H1 (cell line): ENCODE results near the gene BPIFA2. TPM values are rescaled to one million over a fixed set of nuclear protein-coding genes. Genes with fewer than 3 reads are reported as not detected.

Experiments used
- CTCF ChIA-PET: fragments of 300-600 bp; sonication (Branson Sonifier 250); formaldehyde crosslinking; loops from one replicate; lab custom pipeline; 2021; ENCODE audit not compliant: partially characterized antibody; lab: Charles Lee
- POLR2A ChIA-PET: fragments of 300-600 bp; sonication (Branson Sonifier 250); formaldehyde crosslinking; loops from one replicate; lab custom pipeline; 2021; ENCODE audit warnings: inconsistent platforms; ENCODE audit not compliant: partially characterized antibody; lab: Charles Lee
- DNase-seq, 2 experiments: peaks; one replicate each; pipeline versions ENCODE4 v3.0.0 to v3.0.0-alpha.2; 2010 to 2022; ENCODE audit warnings: low spot score in 2 of 2, low read depth in 1 of 2, mixed read lengths in 1 of 2
- FAIRE-seq: peaks from 2 replicates; lab custom pipeline; 2011; peaks lifted over from hg19 to GRCh38; lab: Jason Lieb, UNC
- H2AFZ ChIP-seq: 2 replicates; pipeline ENCODE4 v1.8.1; 2012; ENCODE audit warnings: low read length, inconsistent platforms
- H2AK5ac ChIP-seq: 2 replicates; pipeline ENCODE4 v1.6.1; 2013; ENCODE audit warnings: low read depth, low read length
- H2BK120ac ChIP-seq: replicated peaks from 2 replicates; pipeline ENCODE3; 2013; ENCODE audit warnings: low read depth, low read length, inconsistent platforms
- H2BK12ac ChIP-seq: 2 replicates; pipeline ENCODE4 v1.6.1; 2013; ENCODE audit warnings: low read depth, low read length
- H2BK15ac ChIP-seq: 2 replicates; pipeline ENCODE4 v1.6.1; 2013; ENCODE audit warnings: low read length
- H2BK20ac ChIP-seq: 2 replicates; pipeline ENCODE4 v1.6.1; 2013; ENCODE audit warnings: low read length
- H2BK5ac ChIP-seq: 2 replicates; pipeline ENCODE4 v1.6.1; 2013; ENCODE audit warnings: low read depth, low read length
- H3K14ac ChIP-seq: 2 replicates; pipeline ENCODE4 v1.6.1; 2013; ENCODE audit warnings: inconsistent platforms; ENCODE audit not compliant: insufficient read length
- H3K18ac ChIP-seq: 2 replicates; pipeline ENCODE4 v1.6.1; 2013; ENCODE audit warnings: low read length; ENCODE audit errors: extremely low read depth
- H3K23ac ChIP-seq: 2 replicates; pipeline ENCODE4 v1.6.1; 2013; ENCODE audit warnings: inconsistent platforms; ENCODE audit not compliant: insufficient read length
- H3K23me2 ChIP-seq: 2 replicates; pipeline ENCODE4 v1.6.1; 2013; ENCODE audit warnings: low read depth, low read length
- H3K27ac ChIP-seq: 2 replicates; pipeline ENCODE4 v1.6.1; 2011; ENCODE audit warnings: low read depth, low read length, inconsistent platforms
- H3K27me3 ChIP-seq, 4 experiments: replicated peaks in 1 of 4; 1 replicate in 1 of 4; 2 replicates in 3 of 4; pipeline versions ENCODE4 v1.6.1 to v1.8.1; 2011 to 2013; ENCODE audit warnings: low read length in 3 of 4, mild to moderate bottlenecking in 3 of 4, inconsistent platforms in 2 of 4, mixed read lengths in 2 of 4, moderate library complexity in 1 of 4; ENCODE audit not compliant: control insufficient read depth in 3 of 4, insufficient read depth in 3 of 4; ENCODE audit errors: extremely low read depth in 1 of 4
- H3K36me3 ChIP-seq, 4 experiments: 2 replicates each; pipeline versions ENCODE4 v1.6.1 to v1.8.1; 2011 to 2013; ENCODE audit warnings: mild to moderate bottlenecking in 4 of 4, low read length in 3 of 4, moderate library complexity in 2 of 4, control low read depth in 1 of 4, inconsistent platforms in 1 of 4; ENCODE audit not compliant: insufficient read depth in 4 of 4, control insufficient read depth in 2 of 4
- H3K4ac ChIP-seq: replicated peaks from 2 replicates; pipeline ENCODE3; 2013; ENCODE audit warnings: low read length, low read depth, mixed read lengths, inconsistent platforms; ENCODE audit not compliant: insufficient read length
- H3K4me1 ChIP-seq, 4 experiments: replicated peaks in 1 of 4; 1 replicate in 1 of 4; 2 replicates in 3 of 4; pipeline versions ENCODE4 v1.6.1 to v1.8.1; 2011 to 2013; ENCODE audit warnings: low read length in 3 of 4, inconsistent platforms in 2 of 4, mixed read lengths in 1 of 4; ENCODE audit not compliant: insufficient read depth in 4 of 4, control insufficient read depth in 3 of 4
- H3K4me2 ChIP-seq, 2 experiments: 2 replicates each; pipeline versions ENCODE4 v1.6.1 to v1.8.1; 2011 to 2013; ENCODE audit warnings: low read depth in 2 of 2, low read length in 2 of 2, control low read depth in 1 of 2, inconsistent platforms in 1 of 2, mild to moderate bottlenecking in 1 of 2; ENCODE audit not compliant: insufficient read depth in 1 of 2
- H3K4me3 ChIP-seq, 4 experiments: fragments of 200-600, 300-600 bp in 1 of 4; sonication (generic), shearing (Covaris generic), sonication (Bioruptor Twin) in 1 of 4; 2 replicates each; pipeline versions ENCODE4 v1.5.1 to v1.8.1; 2011 to 2016; ENCODE audit warnings: low read length in 4 of 4, low read depth in 3 of 4, control low read depth in 2 of 4, inconsistent platforms in 2 of 4, mild to moderate bottlenecking in 2 of 4, mixed read lengths in 1 of 4, moderate library complexity in 1 of 4; ENCODE audit not compliant: insufficient read depth in 2 of 4; ENCODE audit errors: extremely low read depth in 1 of 4
- H3K56ac ChIP-seq: replicated peaks from 2 replicates; pipeline ENCODE3; 2013; ENCODE audit warnings: low read depth, mild to moderate bottlenecking, mixed read lengths, low read length, inconsistent platforms; ENCODE audit not compliant: insufficient read length
- H3K79me1 ChIP-seq: 2 replicates; pipeline ENCODE4 v1.6.1; 2013; ENCODE audit warnings: low read depth, low read length, control low read depth
- H3K79me2 ChIP-seq, 2 experiments: 2 replicates each; pipeline versions ENCODE4 v1.6.1 to v1.8.1; 2012 to 2013; ENCODE audit warnings: low read length in 2 of 2, mild to moderate bottlenecking in 2 of 2, inconsistent platforms in 1 of 2; ENCODE audit not compliant: insufficient read depth in 2 of 2, control insufficient read depth in 1 of 2
- H3K9ac ChIP-seq, 4 experiments: replicated peaks in 1 of 4; 1 replicate in 1 of 4; 2 replicates in 3 of 4; pipeline versions ENCODE4 v1.6.1 to v1.8.1; 2011 to 2013; ENCODE audit warnings: low read depth in 3 of 4, low read length in 3 of 4, control low read depth in 2 of 4, mild to moderate bottlenecking in 2 of 4, moderate library complexity in 2 of 4, inconsistent platforms in 1 of 4; ENCODE audit errors: extremely low read depth in 1 of 4
- H3K9me3 ChIP-seq, 2 experiments: 2 replicates each; pipeline versions ENCODE4 v1.6.1 to v1.8.1; 2012 to 2013; ENCODE audit warnings: mild to moderate bottlenecking in 2 of 2, moderate library complexity in 2 of 2, control low read depth in 1 of 2, inconsistent platforms in 1 of 2, low read depth in 1 of 2, low read length in 1 of 2, mixed read lengths in 1 of 2; ENCODE audit not compliant: insufficient read depth in 2 of 2
- H4K20me1 ChIP-seq, 2 experiments: replicated peaks in 1 of 2; 2 replicates each; pipeline versions ENCODE3 to v1.8.1; 2011 to 2013; ENCODE audit warnings: inconsistent platforms in 2 of 2, low read length in 2 of 2, mild to moderate bottlenecking in 1 of 2; ENCODE audit not compliant: insufficient read depth in 2 of 2, control insufficient read depth in 1 of 2
- H4K5ac ChIP-seq: 2 replicates; pipeline ENCODE4 v1.6.1; 2013; ENCODE audit warnings: low read length, low read depth, mixed read lengths, inconsistent platforms; ENCODE audit not compliant: insufficient read length
- H4K8ac ChIP-seq: 2 replicates; pipeline ENCODE4 v1.8.0; 2013; ENCODE audit warnings: mild to moderate bottlenecking, moderate library complexity, low read length, inconsistent platforms; ENCODE audit not compliant: insufficient read depth; ENCODE audit errors: extremely low read depth
- H4K91ac ChIP-seq: replicated peaks from 2 replicates; pipeline ENCODE3; 2013; ENCODE audit warnings: low read length, mixed read lengths, inconsistent platforms; ENCODE audit not compliant: insufficient read length
- CBX8 ChIP-seq: fragments of 300-800, 300-1000 bp; sonication (generic); IDR thresholded peaks from 2 replicates; pipeline ENCODE4 v1.7.1; 2016; ENCODE audit warnings: low read depth, low read length, borderline replicate concordance
- CHD1 ChIP-seq: IDR thresholded peaks from 2 replicates; pipeline ENCODE4 v1.6.1; 2012; ENCODE audit warnings: low read depth, low read length, improper control_type of control experiment
- CTBP2 ChIP-seq: IDR thresholded peaks from 2 replicates; pipeline ENCODE4 v1.7.0; 2011; ENCODE audit warnings: borderline replicate concordance, mild to moderate bottlenecking, moderate library complexity, mixed read lengths, low read length; ENCODE audit not compliant: insufficient read depth, insufficient read length
- EP300 ChIP-seq, 2 experiments: IDR thresholded peaks; 1 replicate in 1 of 2; 2 replicates in 1 of 2; pipeline ENCODE4 v1.6.1; 2011 to 2012; ENCODE audit warnings: low read depth in 2 of 2, low read length in 2 of 2, mild to moderate bottlenecking in 2 of 2, borderline replicate concordance in 1 of 2, inconsistent platforms in 1 of 2, moderate library complexity in 1 of 2
- HDAC2 ChIP-seq, 2 experiments: fragments of 300-600 bp in 1 of 2; sonication (generic) in 1 of 2; IDR thresholded peaks; 2 replicates each; pipeline ENCODE4 v1.6.1; 2011 to 2012; ENCODE audit warnings: low read depth in 2 of 2, low read length in 2 of 2, mild to moderate bottlenecking in 2 of 2, moderate library complexity in 2 of 2, borderline replicate concordance in 1 of 2, inconsistent platforms in 1 of 2
- HDAC6 ChIP-seq: IDR thresholded peaks from one replicate; pipeline ENCODE4 v1.7.1; 2012; ENCODE audit warnings: low read depth, mild to moderate bottlenecking, inconsistent platforms, low read length, moderate library complexity
- JUND ChIP-seq: IDR thresholded peaks from 2 replicates; pipeline ENCODE4 v1.6.1; 2011; ENCODE audit warnings: mild to moderate bottlenecking, improper control_type of control experiment, low read length
- POU5F1 ChIP-seq: IDR thresholded peaks from 2 replicates; pipeline ENCODE4 v1.6.1; 2011; ENCODE audit warnings: low read depth, mild to moderate bottlenecking, low read length, moderate library complexity
- SP1 ChIP-seq: IDR thresholded peaks from 2 replicates; pipeline ENCODE4 v1.6.1; 2011; ENCODE audit warnings: low read depth, low read length
- SP2 ChIP-seq: IDR thresholded peaks from 2 replicates; pipeline ENCODE4 v1.6.1; 2012; ENCODE audit warnings: mild to moderate bottlenecking, low read length, inconsistent platforms
- ZNF274 ChIP-seq: IDR thresholded peaks from 2 replicates; pipeline ENCODE4 v1.7.0; 2012; ENCODE audit warnings: low read length, borderline replicate concordance; ENCODE audit errors: extremely low read depth
- WGBS, 2 experiments: shearing (Covaris generic) in 1 of 2; methylation state at CpG; one replicate each; pipeline versions ENCODE4 v1.1.6 to v1.1.7; 2013 to 2015; ENCODE audit warnings: low lambda C conversion rate in 2 of 2, mixed read lengths in 2 of 2, inconsistent platforms in 1 of 2, low coverage in 1 of 2, missing lambda C conversion rate in 1 of 2; ENCODE audit not compliant: insufficient replicate concordance in 2 of 2, insufficient coverage in 1 of 2, insufficient read length in 1 of 2; ENCODE audit errors: extremely low coverage in 1 of 2, missing lambda C conversion rate in 1 of 2; 5-methylcytosine and 5-hydroxymethylcytosine counted together
- polyA plus RNA-seq, 7 experiments: library from polyadenylated mRNA; depleted of rRNA in 3 of 7; stranded (reverse) in 5 of 7; unstranded in 2 of 7; fragments of >200 nt in 5 of 7; fragments of 200-250 nt in 2 of 7; gene quantifications; 1 replicate in 5 of 7; 2 replicates in 1 of 7; 4 replicates in 1 of 7; pipeline versions ENCODE4 v1.2.1 to v1.2.3, GENCODE V29; 2011 to 2013; ENCODE audit warnings: missing spikeins in 2 of 7, mixed read lengths in 2 of 7
- total RNA-seq: library from RNA; stranded (reverse); fragmentation: NEBNext Ultra II Directional; extraction: Animal tissue kit (Norgen Biotek cat#: 25700); gene quantifications from 2 replicates; pipeline ENCODE4 v1.2.1, GENCODE V29; 2021

BPIFA2 gene
- total and polyA plus RNA-seq, 2 of the 8 experiments (the other 6 are each of a cell fraction or from before 2014, with no cell fraction given), result not detected

DNA sequence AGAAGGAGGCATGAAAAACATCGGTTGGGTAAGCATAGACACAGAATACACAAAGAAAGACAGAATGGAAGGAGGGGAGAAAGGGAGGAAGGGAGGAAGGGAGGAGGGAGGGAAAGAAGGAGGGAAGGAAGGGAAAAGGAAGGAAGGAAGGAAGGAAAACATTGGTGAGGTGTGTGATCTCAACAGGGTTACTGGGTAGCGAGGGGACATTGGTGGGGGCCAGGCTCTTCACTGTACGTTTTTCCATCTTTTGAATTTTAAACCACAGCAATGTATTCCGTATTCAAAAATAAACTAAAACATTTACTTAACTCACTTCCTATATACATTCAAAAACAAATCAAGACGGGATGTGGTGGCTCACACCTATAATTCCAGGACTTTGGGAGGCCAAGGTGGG lies 20.7 kb upstream of the BPIFA2 start:
- H3K23ac ChIP-seq, result no peak overlapping the region
- H3K23me2 ChIP-seq, result no peaks in the 10 kb centered on the region
- H2BK12ac ChIP-seq, result no peak overlapping the region
- H3K56ac ChIP-seq, result no peak overlapping the region
- H2AFZ ChIP-seq, result no peak overlapping the region
- H4K91ac ChIP-seq, result no peak overlapping the region
- no peak overlapping the region for H3K9ac ChIP-seq
- H2BK20ac ChIP-seq, result no peak overlapping the region
- H3K14ac ChIP-seq, result no peak overlapping the region
- no peak overlapping the region for H2AK5ac ChIP-seq
- no peak overlapping the region for H2BK5ac ChIP-seq
- no peak overlapping the region for H2BK15ac ChIP-seq
- H2BK120ac ChIP-seq, result no peak overlapping the region
- TF ChIP-seq JUND (no peak), HDAC2 (IDR thresholded peaks at IDR 0.05; ENCODE audit: borderline replicate concordance in 1 of 2, low read depth in 2 of 2, low read length in 2 of 2) (no peak), POU5F1 (no peak), EP300 (IDR thresholded peaks at IDR 0.05; ENCODE audit: borderline replicate concordance in 1 of 2, low read depth in 2 of 2, low read length in 2 of 2) (no peak), CBX8 (no peak), ZNF274 (no peak), HDAC6 (no peak), SP1 (no peak), CTBP2 (no peak), CHD1 (no peak), SP2 (no peak)
- TF ChIP-seq, all 59 proteins: peak for 0
- no peak overlapping the region for H3K27ac ChIP-seq
- no peaks in the 10 kb centered on the region for H4K20me1 ChIP-seq
- 88 to 100% methylated on average over 1 to 4 of the region's 5 CpGs for WGBS, 2 experiments
- no peak for DNase-seq
- no peaks in the 10 kb centered on the region for H3K27me3 ChIP-seq
- FAIRE-seq, result no peak
- H3K79me2 ChIP-seq, result no peaks in the 10 kb centered on the region
- no peak overlapping the region for H3K18ac ChIP-seq
- H3K4me1 ChIP-seq, result no peaks in the 10 kb centered on the region
- no peak overlapping the region for H3K4me3 ChIP-seq
- H4K8ac ChIP-seq, result no peak overlapping the region
- no peak overlapping the region for H3K4me2 ChIP-seq
- H3K36me3 ChIP-seq, result no peaks in the 10 kb centered on the region
- H3K9me3 ChIP-seq, result no peaks in the 10 kb centered on the region
- H4K5ac ChIP-seq, result no peak overlapping the region
- H3K79me1 ChIP-seq, result no peaks in the 10 kb centered on the region
- POLR2A ChIA-PET, result no interaction called here
- CTCF ChIA-PET, result no interaction called here
- H3K4ac ChIP-seq, result no peak overlapping the region
